WERI-Rb-1 (cell line): ENCODE measurements around the gene TMEM245.
A peak's percentile ranks its signal among the peaks of the same experiment; 100 is the strongest.

Experiments
- DNase-seq: peaks from one replicate; pipeline ENCODE4 v3.0.0-alpha.2; 2020
- H3K27ac ChIP-seq: fragments of 250-450 bp; sonication (Bioruptor Pico); 2 replicates; pipeline ENCODE4 v1.5.1; 2020; ENCODE audit warnings: mild to moderate bottlenecking, moderate library complexity
- H3K27me3 ChIP-seq: fragments of 250-450 bp; sonication (Bioruptor Pico); 2 replicates; pipeline ENCODE4 v1.5.1; 2021; ENCODE audit warnings: mild to moderate bottlenecking, low read depth, moderate library complexity; ENCODE audit not compliant: insufficient read depth, severe bottlenecking
- H3K36me3 ChIP-seq: fragments of 250-450 bp; sonication (Bioruptor Pico); 2 replicates; pipeline ENCODE4 v1.5.1; 2020; ENCODE audit warnings: mild to moderate bottlenecking, moderate library complexity
- H3K4me3 ChIP-seq: 2 replicates; pipeline ENCODE4 v1.5.1; 2011; ENCODE audit warnings: low read depth, mild to moderate bottlenecking, control low read depth, low read length
- H3K9me3 ChIP-seq: fragments of 250-450 bp; sonication (Bioruptor Pico); 2 replicates; pipeline ENCODE4 v1.5.1; 2021; ENCODE audit warnings: mild to moderate bottlenecking, moderate library complexity; ENCODE audit not compliant: severe bottlenecking
- TF ChIP-seq, protein P1 (sequence below): IDR thresholded peaks from 2 replicates; pipeline ENCODE4 v1.5.1; 2011; ENCODE audit warnings: low read depth, mild to moderate bottlenecking, control low read depth, inconsistent platforms, low read length

The TMEM245 gene

DNA sequence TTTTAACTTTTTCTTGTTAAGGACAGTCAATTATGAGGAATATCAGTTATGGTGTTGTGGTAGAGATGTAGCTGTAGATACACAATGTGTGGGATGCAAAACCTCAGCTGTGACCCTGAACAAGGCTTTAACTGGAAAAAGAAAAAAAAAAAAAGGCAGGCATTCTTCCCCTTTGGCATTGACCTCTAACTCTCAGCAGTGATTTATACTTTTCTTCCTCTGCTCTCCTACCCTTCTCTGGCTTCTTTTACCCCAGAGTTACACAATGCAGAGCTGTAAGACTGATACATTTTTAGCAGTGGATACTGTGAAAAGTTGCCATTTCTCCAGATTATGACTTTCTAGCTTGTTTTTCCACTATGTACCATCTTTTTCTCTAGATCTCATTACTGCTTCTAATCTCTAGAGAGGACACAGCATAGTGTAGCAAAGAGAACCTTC lies 108.5 kb downstream of the TMEM245 start:
- Histone ChIP-seq H3K4me3 (peak overlapping the region; percentile 90), H3K9me3 (no peaks in the 10 kb centered on the region), H3K27ac (no peak overlapping the region; the same call in 1 of the 2 replicates), H3K36me3 (peaks cover 27% of the 10 kb centered on the region), H3K27me3 (no peaks in the 10 kb centered on the region)
- DNase-seq = no peak
- TF ChIP-seq, protein P1, sequence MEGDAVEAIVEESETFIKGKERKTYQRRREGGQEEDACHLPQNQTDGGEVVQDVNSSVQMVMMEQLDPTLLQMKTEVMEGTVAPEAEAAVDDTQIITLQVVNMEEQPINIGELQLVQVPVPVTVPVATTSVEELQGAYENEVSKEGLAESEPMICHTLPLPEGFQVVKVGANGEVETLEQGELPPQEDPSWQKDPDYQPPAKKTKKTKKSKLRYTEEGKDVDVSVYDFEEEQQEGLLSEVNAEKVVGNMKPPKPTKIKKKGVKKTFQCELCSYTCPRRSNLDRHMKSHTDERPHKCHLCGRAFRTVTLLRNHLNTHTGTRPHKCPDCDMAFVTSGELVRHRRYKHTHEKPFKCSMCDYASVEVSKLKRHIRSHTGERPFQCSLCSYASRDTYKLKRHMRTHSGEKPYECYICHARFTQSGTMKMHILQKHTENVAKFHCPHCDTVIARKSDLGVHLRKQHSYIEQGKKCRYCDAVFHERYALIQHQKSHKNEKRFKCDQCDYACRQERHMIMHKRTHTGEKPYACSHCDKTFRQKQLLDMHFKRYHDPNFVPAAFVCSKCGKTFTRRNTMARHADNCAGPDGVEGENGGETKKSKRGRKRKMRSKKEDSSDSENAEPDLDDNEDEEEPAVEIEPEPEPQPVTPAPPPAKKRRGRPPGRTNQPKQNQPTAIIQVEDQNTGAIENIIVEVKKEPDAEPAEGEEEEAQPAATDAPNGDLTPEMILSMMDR = no peak

DNA sequence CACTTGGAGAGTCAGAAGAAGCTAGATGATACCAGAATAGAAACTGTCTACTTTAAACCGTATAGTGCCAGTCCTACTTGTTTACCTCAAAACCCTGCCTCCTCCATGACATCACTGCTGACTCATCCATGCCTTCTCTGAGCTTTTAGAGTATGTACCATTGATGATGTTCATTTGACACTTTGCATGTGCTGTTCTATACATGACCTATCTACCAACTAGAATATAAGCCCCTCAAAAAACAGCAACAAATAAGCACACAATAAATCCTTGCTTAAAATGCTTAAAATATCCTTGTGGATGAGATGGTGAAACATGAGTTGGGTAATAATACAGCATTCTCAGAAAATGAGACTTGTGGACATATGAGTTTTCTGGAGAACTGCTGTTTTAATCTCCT lies 109.0 kb downstream of the TMEM245 start:
- H3K36me3 ChIP-seq = peaks cover 27% of the 10 kb centered on the region
- DNase-seq = no peak
- TF ChIP-seq, protein P1 = no peak
- no peaks in the 10 kb centered on the region for H3K27me3 ChIP-seq
- no peaks in the 10 kb centered on the region for H3K9me3 ChIP-seq
- no peak overlapping the region for H3K4me3 ChIP-seq
- H3K27ac ChIP-seq = no peak overlapping the region

DNA sequence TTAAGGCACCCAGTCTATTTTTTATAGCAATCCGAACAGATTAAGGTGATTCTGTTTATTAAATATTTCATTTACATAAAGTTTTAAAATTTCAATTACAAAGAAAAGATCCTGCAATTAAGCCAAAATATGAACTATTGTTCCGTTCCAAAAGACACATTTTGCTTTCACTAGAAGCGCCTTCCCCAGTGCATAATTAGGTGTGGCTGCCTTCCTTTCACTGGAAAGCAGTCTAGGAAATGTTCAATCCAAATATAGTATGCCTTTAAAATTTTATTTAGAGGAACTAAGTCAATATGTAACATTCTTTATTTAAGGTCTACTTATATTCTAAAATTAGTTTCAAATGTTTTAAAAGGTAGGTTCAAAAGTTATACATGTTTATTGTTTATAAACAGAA lies 114.1 kb downstream of the TMEM245 start:
- no peaks in the 10 kb centered on the region for H3K27me3 ChIP-seq
- TF ChIP-seq, protein P1 = no peak
- H3K9me3 ChIP-seq = peaks cover 15% of the 10 kb centered on the region
- no peak overlapping the region for H3K4me3 ChIP-seq
- peaks cover 42% of the 10 kb centered on the region for H3K36me3 ChIP-seq
- DNase-seq = no peak
- H3K27ac ChIP-seq = peak overlapping the region; percentile 65

DNA sequence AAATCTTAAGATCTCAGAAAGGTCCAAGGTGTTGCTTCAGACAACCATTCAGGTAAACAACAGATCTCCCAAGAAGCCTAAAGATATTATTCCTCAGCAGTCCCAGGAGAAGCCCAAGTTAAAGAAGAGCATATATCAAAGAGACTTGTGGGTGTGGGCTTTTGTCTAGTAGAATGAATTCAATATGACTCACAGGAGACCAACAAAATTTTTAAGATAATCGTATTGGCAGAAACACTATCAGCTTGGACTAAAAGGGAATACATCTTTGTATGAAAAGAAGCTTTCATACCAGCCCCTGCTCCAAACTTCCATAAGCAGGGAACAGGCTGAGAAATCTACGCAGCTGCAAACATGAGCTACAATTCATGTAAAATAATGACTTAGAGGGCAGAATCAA lies 116.6 kb downstream of the TMEM245 start:
- TF ChIP-seq, protein P1 = no peak
- Histone ChIP-seq H3K36me3 (peaks cover 50% of the 10 kb centered on the region), H3K9me3 (peaks cover 15% of the 10 kb centered on the region)

DNA sequence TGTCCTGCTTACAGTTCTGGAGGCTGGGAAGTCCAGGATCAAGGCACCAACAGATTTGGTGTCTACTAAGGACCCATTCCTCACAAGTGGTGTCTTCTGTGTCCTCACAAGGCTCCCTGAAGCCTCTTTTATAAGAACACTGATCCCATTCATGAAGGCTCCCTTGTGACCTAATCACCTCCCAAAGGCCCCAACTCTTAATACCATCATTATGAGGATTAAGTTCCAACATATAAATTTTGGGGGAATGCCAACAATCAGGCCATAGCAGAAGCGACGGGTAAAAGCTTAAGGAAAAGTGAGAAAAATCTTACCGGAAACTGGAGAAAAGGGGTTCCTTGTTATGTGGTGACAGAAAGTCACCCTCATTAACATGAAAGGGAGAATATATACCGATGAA lies 117.6 kb downstream of the TMEM245 start:
- TF ChIP-seq, protein P1 = no peak
- peaks cover 15% of the 10 kb centered on the region for H3K9me3 ChIP-seq
- DNase-seq = no peak
- H3K27me3 ChIP-seq = no peaks in the 10 kb centered on the region
- H3K36me3 ChIP-seq = peaks cover 59% of the 10 kb centered on the region
- H3K4me3 ChIP-seq = no peak overlapping the region
- H3K27ac ChIP-seq = no peak overlapping the region

More for the DNA sequence above, 116.6 kb downstream of the TMEM245 start:
- H3K4me3 ChIP-seq = no peak overlapping the region
- no peak overlapping the region for H3K27ac ChIP-seq
- no peak for DNase-seq
- H3K27me3 ChIP-seq = no peaks in the 10 kb centered on the region

DNA sequence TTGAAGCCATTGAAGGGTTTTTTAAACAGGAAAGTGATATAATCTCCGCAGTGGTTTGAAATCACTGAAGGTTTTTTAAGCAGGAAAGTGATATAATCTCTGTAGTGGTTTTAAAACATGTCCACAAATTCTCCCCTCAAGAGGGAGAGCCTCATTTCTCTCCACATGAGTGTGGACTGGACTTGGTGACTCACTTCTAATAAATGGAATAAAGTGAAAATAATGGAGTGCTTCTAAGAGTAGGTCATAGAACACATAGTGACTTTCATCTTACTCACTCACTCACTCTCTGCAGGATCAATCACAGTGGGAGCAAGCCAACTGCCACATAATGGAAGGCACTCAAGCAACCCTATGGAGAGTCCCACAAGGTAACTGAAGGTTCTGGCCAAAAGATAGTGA lies 118.5 kb downstream of the TMEM245 start:
- H3K27ac ChIP-seq = no peak overlapping the region
- TF ChIP-seq, protein P1 = no peak
- H3K9me3 ChIP-seq = peaks cover 15% of the 10 kb centered on the region
- no peaks in the 10 kb centered on the region for H3K27me3 ChIP-seq
- no peak overlapping the region for H3K4me3 ChIP-seq
- H3K36me3 ChIP-seq = peaks cover 62% of the 10 kb centered on the region
- no peak for DNase-seq
